ENCODE results near the gene COL27A1. TPM values are rescaled to one million over a fixed set of nuclear protein-coding genes. Genes with fewer than 3 reads are reported as not detected.

The COL27A1 gene
- polyA plus RNA-seq, 1 of the 3 experiments (the other 2 are of a cell fraction), result 8.7 TPM

DNA sequence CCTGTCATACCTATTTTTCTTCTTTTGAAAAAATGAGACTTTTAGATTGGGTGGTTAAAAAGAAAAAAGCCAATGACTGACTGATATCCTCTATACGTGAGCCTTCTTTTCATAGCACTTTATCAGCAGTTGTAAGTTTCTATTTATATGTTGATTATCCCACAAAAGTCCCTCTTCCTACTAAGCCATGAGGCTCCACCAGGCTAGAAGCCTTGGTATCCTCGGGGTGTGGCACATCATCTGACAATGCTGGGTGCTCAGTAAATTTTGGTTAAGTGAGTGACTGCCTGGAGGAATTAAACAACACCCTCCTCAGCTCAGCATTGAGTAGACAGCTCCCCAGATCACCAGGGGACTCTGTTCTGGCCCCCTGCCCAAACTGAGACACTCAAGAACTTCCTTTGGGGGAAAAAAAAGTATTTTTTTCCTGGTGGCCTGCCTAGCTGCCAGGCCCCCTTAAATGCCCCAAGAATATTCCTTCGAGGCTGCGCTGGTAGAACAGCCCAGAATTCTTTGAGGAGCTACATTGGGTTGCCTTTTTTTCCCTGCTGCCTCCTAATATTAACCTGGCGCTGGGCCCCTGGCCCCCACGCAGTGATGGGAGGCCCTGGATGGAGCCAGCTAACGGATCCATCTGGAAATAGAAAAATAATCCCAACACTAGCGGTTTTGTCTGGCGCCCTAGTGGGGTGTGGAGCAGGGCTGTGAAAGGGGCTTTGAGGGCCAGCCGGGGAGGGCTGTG, 23.4 kb upstream of the COL27A1 start:
- H3K79me2 ChIP-seq (ENCODE audit: insufficient read depth), result no peaks in the 10 kb centered on the region
- 69% methylated on average over 10 of the region's 10 CpGs for WGBS (ENCODE audit: low lambda C conversion rate)
- H3K4me1 ChIP-seq (ENCODE audit: control insufficient read depth in 1 of 2, insufficient read depth in 2 of 2, low read depth in 1 of 2, low read length in 1 of 2), result no peaks in the 10 kb centered on the region
- CTCF ChIA-PET, result interaction anchor here (1.2 to 1.6 kb wide), 3 partner anchors 14 to 159 kb away, joined by 3 to 11 read pairs (median 3); no protein-coding TSS in a partner anchor
- no peak overlapping the region for H3K4me2 ChIP-seq
- peaks cover 23% of the 10 kb centered on the region for H3K27me3 ChIP-seq (ENCODE audit: insufficient read depth)
- no peaks in the 10 kb centered on the region for H3K9me2 ChIP-seq
- H3K9me3 ChIP-seq, result no peaks in the 10 kb centered on the region
- POLR2A ChIA-PET, result no interaction called here
- DNase-seq, result no peak
- no peak overlapping the region for H3K4me3 ChIP-seq (ENCODE audit: low read depth in 2 of 2, low read length in 1 of 2)
- no peak overlapping the region for H2AFZ ChIP-seq (ENCODE audit: low read depth)
- no peaks in the 10 kb centered on the region for H4K20me1 ChIP-seq (ENCODE audit: insufficient read depth)
- H3F3A ChIP-seq (replicated peaks; ENCODE audit: insufficient read depth), result no peaks in the 10 kb centered on the region
- no peaks in the 10 kb centered on the region for H3K36me3 ChIP-seq (replicated peaks in 1 of 2; ENCODE audit: control insufficient read depth in 1 of 2, insufficient read depth in 2 of 2, low read length in 1 of 2)
- H3K27ac ChIP-seq (ENCODE audit: low read depth in 2 of 2, low read length in 1 of 2), result no peak overlapping the region
- H3K9ac ChIP-seq, result no peak overlapping the region
- no peak for TF ChIP-seq EP300 (IDR thresholded peaks at IDR 0.05; ENCODE audit: borderline replicate concordance in 1 of 2, low read depth in 1 of 2, low read length in 1 of 2)
- no peak for TF ChIP-seq RCOR1 (IDR thresholded peaks at IDR 0.05; ENCODE audit: low read length)
- no peak for TF ChIP-seq TEAD4 (IDR thresholded peaks at IDR 0.05; ENCODE audit: borderline replicate concordance, insufficient read depth)
- TF ChIP-seq, protein P1, sequence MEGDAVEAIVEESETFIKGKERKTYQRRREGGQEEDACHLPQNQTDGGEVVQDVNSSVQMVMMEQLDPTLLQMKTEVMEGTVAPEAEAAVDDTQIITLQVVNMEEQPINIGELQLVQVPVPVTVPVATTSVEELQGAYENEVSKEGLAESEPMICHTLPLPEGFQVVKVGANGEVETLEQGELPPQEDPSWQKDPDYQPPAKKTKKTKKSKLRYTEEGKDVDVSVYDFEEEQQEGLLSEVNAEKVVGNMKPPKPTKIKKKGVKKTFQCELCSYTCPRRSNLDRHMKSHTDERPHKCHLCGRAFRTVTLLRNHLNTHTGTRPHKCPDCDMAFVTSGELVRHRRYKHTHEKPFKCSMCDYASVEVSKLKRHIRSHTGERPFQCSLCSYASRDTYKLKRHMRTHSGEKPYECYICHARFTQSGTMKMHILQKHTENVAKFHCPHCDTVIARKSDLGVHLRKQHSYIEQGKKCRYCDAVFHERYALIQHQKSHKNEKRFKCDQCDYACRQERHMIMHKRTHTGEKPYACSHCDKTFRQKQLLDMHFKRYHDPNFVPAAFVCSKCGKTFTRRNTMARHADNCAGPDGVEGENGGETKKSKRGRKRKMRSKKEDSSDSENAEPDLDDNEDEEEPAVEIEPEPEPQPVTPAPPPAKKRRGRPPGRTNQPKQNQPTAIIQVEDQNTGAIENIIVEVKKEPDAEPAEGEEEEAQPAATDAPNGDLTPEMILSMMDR (IDR thresholded peaks at IDR 0.05), result no peak
- TF ChIP-seq RXRA (IDR thresholded peaks at IDR 0.05; ENCODE audit: borderline replicate concordance, low read depth), result no peak
- TF ChIP-seq, protein P2, sequence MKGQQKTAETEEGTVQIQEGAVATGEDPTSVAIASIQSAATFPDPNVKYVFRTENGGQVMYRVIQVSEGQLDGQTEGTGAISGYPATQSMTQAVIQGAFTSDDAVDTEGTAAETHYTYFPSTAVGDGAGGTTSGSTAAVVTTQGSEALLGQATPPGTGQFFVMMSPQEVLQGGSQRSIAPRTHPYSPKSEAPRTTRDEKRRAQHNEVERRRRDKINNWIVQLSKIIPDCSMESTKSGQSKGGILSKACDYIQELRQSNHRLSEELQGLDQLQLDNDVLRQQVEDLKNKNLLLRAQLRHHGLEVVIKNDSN (IDR thresholded peaks at IDR 0.05; ENCODE audit: borderline replicate concordance, low read depth), result no peak
- TF ChIP-seq, protein P3, sequence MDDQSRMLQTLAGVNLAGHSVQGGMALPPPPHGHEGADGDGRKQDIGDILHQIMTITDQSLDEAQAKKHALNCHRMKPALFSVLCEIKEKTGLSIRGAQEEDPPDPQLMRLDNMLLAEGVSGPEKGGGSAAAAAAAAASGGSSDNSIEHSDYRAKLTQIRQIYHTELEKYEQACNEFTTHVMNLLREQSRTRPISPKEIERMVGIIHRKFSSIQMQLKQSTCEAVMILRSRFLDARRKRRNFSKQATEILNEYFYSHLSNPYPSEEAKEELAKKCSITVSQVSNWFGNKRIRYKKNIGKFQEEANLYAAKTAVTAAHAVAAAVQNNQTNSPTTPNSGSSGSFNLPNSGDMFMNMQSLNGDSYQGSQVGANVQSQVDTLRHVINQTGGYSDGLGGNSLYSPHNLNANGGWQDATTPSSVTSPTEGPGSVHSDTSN (IDR thresholded peaks at IDR 0.05), result no peak
- no peak for TF ChIP-seq NFIC (IDR thresholded peaks at IDR 0.05; ENCODE audit: borderline replicate concordance)
- no peak for TF ChIP-seq SIN3A (IDR thresholded peaks at IDR 0.05; ENCODE audit: borderline replicate concordance, low read depth, low read length)
- TF ChIP-seq, protein P4, sequence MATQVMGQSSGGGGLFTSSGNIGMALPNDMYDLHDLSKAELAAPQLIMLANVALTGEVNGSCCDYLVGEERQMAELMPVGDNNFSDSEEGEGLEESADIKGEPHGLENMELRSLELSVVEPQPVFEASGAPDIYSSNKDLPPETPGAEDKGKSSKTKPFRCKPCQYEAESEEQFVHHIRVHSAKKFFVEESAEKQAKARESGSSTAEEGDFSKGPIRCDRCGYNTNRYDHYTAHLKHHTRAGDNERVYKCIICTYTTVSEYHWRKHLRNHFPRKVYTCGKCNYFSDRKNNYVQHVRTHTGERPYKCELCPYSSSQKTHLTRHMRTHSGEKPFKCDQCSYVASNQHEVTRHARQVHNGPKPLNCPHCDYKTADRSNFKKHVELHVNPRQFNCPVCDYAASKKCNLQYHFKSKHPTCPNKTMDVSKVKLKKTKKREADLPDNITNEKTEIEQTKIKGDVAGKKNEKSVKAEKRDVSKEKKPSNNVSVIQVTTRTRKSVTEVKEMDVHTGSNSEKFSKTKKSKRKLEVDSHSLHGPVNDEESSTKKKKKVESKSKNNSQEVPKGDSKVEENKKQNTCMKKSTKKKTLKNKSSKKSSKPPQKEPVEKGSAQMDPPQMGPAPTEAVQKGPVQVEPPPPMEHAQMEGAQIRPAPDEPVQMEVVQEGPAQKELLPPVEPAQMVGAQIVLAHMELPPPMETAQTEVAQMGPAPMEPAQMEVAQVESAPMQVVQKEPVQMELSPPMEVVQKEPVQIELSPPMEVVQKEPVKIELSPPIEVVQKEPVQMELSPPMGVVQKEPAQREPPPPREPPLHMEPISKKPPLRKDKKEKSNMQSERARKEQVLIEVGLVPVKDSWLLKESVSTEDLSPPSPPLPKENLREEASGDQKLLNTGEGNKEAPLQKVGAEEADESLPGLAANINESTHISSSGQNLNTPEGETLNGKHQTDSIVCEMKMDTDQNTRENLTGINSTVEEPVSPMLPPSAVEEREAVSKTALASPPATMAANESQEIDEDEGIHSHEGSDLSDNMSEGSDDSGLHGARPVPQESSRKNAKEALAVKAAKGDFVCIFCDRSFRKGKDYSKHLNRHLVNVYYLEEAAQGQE (IDR thresholded peaks at IDR 0.05; ENCODE audit: low read depth, low read length), result no peak
- no peak for TF ChIP-seq FOXJ3 (CRISPR knock-in tag; IDR thresholded peaks at IDR 0.05)
- TF ChIP-seq, protein P5, sequence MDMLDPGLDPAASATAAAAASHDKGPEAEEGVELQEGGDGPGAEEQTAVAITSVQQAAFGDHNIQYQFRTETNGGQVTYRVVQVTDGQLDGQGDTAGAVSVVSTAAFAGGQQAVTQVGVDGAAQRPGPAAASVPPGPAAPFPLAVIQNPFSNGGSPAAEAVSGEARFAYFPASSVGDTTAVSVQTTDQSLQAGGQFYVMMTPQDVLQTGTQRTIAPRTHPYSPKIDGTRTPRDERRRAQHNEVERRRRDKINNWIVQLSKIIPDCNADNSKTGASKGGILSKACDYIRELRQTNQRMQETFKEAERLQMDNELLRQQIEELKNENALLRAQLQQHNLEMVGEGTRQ (IDR thresholded peaks at IDR 0.05; ENCODE audit: borderline replicate concordance, low read depth, low read length), result no peak
- no peak for TF ChIP-seq POLR2AphosphoS5 (IDR thresholded peaks at IDR 0.05; ENCODE audit: low read depth, low read length)
- TF ChIP-seq, protein P6, sequence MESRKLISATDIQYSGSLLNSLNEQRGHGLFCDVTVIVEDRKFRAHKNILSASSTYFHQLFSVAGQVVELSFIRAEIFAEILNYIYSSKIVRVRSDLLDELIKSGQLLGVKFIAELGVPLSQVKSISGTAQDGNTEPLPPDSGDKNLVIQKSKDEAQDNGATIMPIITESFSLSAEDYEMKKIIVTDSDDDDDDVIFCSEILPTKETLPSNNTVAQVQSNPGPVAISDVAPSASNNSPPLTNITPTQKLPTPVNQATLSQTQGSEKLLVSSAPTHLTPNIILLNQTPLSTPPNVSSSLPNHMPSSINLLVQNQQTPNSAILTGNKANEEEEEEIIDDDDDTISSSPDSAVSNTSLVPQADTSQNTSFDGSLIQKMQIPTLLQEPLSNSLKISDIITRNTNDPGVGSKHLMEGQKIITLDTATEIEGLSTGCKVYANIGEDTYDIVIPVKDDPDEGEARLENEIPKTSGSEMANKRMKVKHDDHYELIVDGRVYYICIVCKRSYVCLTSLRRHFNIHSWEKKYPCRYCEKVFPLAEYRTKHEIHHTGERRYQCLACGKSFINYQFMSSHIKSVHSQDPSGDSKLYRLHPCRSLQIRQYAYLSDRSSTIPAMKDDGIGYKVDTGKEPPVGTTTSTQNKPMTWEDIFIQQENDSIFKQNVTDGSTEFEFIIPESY (IDR thresholded peaks at IDR 0.05; ENCODE audit: borderline replicate concordance, low read depth), result no peak
- TF ChIP-seq SMC3 (IDR thresholded peaks at IDR 0.05; ENCODE audit: low read depth, low read length), result no peak
